GDM1 (cell line): Measurements from ENCODE around the gene GPC2.

Experiments
- DNase-seq: peaks from one replicate; lab custom pipeline; 2025; lab: John Stamatoyannopoulos, UW

The GPC2 gene

GRCh38 chr7:100169147-100169850, 7.9 kb downstream of the GPC2 start:
- DNase-seq = no peak

GRCh38 chr7:100167912-100168323, 9.3 kb downstream of the GPC2 start:
- no peak for DNase-seq

- no peak for DNase-seq
Measured at GRCh38 chr7:100166970-100167911, 9.9 kb downstream of the GPC2 start.

- no peak for DNase-seq
Measured at GRCh38 chr7:100166317-100166940, 10.8 kb downstream of the GPC2 start.

GRCh38 chr7:100163871-100164270, 13.3 kb downstream of the GPC2 start:
- no peak for DNase-seq

GRCh38 chr7:100163006-100163531, 14.1 kb downstream of the GPC2 start:
- DNase-seq = no peak

GRCh38 chr7:100160067-100160466, 17.1 kb downstream of the GPC2 start:
- no peak for DNase-seq

- no peak for DNase-seq
Measured at GRCh38 chr7:100159099-100159623, 18.0 kb downstream of the GPC2 start.

GRCh38 chr7:100158229-100159098, 18.7 kb downstream of the GPC2 start, which contains the start of gene TRAPPC14:
TSS of gene TRAPPC14 (minus strand) at chr7:100158723. CDS start at chr7:100158499, 224 bp downstream.
- peak; percentile 76 for DNase-seq

- DNase-seq = no peak
Measured at GRCh38 chr7:100157334-100158228, 19.6 kb downstream of the GPC2 start.

- DNase-seq = no peak
Measured at GRCh38 chr7:100157069-100157333, 20.2 kb downstream of the GPC2 start.

GRCh38 chr7:100156331-100157068, 20.7 kb downstream of the GPC2 start:
- no peak for DNase-seq

- DNase-seq = no peak
Measured at GRCh38 chr7:100155553-100156317, 21.4 kb downstream of the GPC2 start.

- DNase-seq = no peak
Measured at GRCh38 chr7:100154651-100155491, 22.3 kb downstream of the GPC2 start.

- DNase-seq = no peak
Measured at GRCh38 chr7:100153708-100154535, 23.3 kb downstream of the GPC2 start.

GRCh38 chr7:100152937-100153666, 24.1 kb downstream of the GPC2 start:
- DNase-seq = no peak
